HepG2 (cell line): ENCODE data around the gene ADAMTS2. TPM values are rescaled to one million over a fixed set of nuclear protein-coding genes. Genes with fewer than 3 reads are reported as not detected.
A peak's percentile ranks its signal among the peaks of the same experiment; 100 is the strongest.

ENCODE experiments used
- ARHGAP35 ChIP-seq: sonication (generic); formaldehyde crosslinking; IDR thresholded peaks from 2 replicates; pipeline ENCODE4 v1.9.0; 2022; ENCODE audit warnings: mild to moderate bottlenecking, inconsistent platforms, moderate library complexity, missing genetic modification reagents, borderline replicate concordance
- BORCS8-MEF2B ChIP-seq: sonication (generic); formaldehyde crosslinking; IDR thresholded peaks from 2 replicates; pipeline ENCODE4 v1.8.0; 2022; ENCODE audit warnings: mild to moderate bottlenecking, missing genetic modification reagents
- E2F5 ChIP-seq: sonication (generic); formaldehyde crosslinking; conservative IDR thresholded peaks from 2 replicates; pipeline ENCODE4 v1.4.0; 2020; ENCODE audit warnings: missing genetic modification reagents
- HES4 ChIP-seq: sonication (generic); formaldehyde crosslinking; IDR thresholded peaks from 2 replicates; pipeline ENCODE4 v1.9.0; 2021; ENCODE audit warnings: mild to moderate bottlenecking, missing genetic modification reagents, borderline replicate concordance
- IRF2 ChIP-seq: IDR thresholded peaks from 2 replicates; pipeline ENCODE4 v1.6.1; 2018; ENCODE audit warnings: missing genetic modification reagents, missing compliant biosample characterization
- PAX8 ChIP-seq: sonication (generic); formaldehyde crosslinking; IDR thresholded peaks from 2 replicates; pipeline ENCODE4 v1.8.0; 2022; ENCODE audit warnings: mild to moderate bottlenecking, missing genetic modification reagents, borderline replicate concordance
- PHF21A ChIP-seq: sonication (generic); formaldehyde crosslinking; IDR thresholded peaks from 2 replicates; pipeline ENCODE4 v1.5.0; 2020; ENCODE audit warnings: mild to moderate bottlenecking, missing genetic modification reagents
- USF2 ChIP-seq, 2 experiments: sonication (generic) in 1 of 2; formaldehyde crosslinking in 1 of 2; IDR thresholded peaks; 2 replicates each; pipeline versions ENCODE4 v1.5.1 to v1.6.1; 2011 to 2020; ENCODE audit warnings: borderline replicate concordance in 1 of 2, low read depth in 1 of 2, low read length in 1 of 2, mild to moderate bottlenecking in 1 of 2, missing genetic modification reagents in 1 of 2, moderate library complexity in 1 of 2
- ZNF350 ChIP-seq: sonication (generic); formaldehyde crosslinking; IDR thresholded peaks from 2 replicates; pipeline ENCODE4 v1.4.0; 2020; ENCODE audit warnings: mild to moderate bottlenecking, low read depth, missing genetic modification reagents, borderline replicate concordance
- ZNF605 ChIP-seq: sonication (generic); formaldehyde crosslinking; IDR thresholded peaks from 2 replicates; pipeline ENCODE4 v1.8.0; 2022; ENCODE audit warnings: mild to moderate bottlenecking, missing genetic modification reagents
- polyA plus RNA-seq, 8 experiments: library from polyadenylated mRNA; depleted of rRNA in 3 of 8; stranded (reverse) in 7 of 8; unstranded in 1 of 8; fragments of >200 nt; fragmentation: Illumina TruSeq in 4 of 8; extraction: Trizol in 4 of 8; gene quantifications; 2 replicates each; pipeline versions ENCODE4 v1.2.1 to v1.2.3, GENCODE V29; 2011 to 2016; ENCODE audit warnings: low read depth in 4 of 8, missing spikeins in 1 of 8, mixed read lengths in 1 of 8; ENCODE audit not compliant: insufficient read depth in 1 of 8
- total RNA-seq, 5 experiments: library from RNA; depleted of rRNA; stranded (reverse); fragments of >200 nt; fragmentation: Illumina TruSeq; extraction: Trizol; gene quantifications; 2 replicates each; pipeline ENCODE4 v1.2.3, GENCODE V29; 2016; ENCODE audit warnings: low read depth in 1 of 5

ADAMTS2 gene
- total and polyA plus RNA-seq, 2 of the 13 experiments (the other 11 are each of a cell fraction or from before 2014, with no cell fraction given), result 0.24 to 3.5 TPM

DNA sequence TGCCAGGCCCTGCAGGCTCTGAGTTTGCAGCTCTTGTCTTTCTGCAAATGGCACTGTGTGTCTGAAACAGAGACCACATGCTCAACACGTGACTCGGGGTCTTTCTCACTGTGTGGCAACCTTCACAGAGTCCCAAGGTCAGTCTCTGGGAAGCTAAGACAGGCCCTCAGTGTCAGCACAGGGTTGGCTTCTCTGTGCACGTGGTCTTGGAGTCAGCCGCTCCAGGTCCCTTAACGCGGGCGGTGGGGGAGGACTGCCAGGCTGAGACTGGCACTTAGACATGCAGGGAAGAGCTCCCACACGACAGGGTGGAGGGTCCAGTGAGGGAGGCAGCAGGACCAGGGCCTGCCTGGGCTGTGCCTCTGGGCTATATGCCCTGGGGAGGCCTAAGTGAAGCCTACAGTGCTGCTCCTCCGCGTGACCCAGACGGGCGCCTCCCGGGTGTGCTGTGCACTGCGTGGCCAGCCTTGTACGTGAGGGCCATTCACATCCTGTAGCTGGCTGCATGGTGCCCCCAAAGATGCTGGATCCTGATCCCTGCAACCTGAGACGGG lies 76.8 kb downstream of the ADAMTS2 start (continued):
- no peak for TF ChIP-seq E2F5 (CRISPR knock-in tag)
- peak; percentile 46; the same call in 1 of the 2 replicates for TF ChIP-seq BORCS8-MEF2B
- no peak for TF ChIP-seq PAX8
- TF ChIP-seq USF2 (IDR thresholded peaks at IDR 0.05; ENCODE audit: low read depth, low read length), result peak; percentile 59
- TF ChIP-seq USF2 (CRISPR knock-in tag; IDR thresholded peaks at IDR 0.05; ENCODE audit: borderline replicate concordance), result peak; percentile 76; the same call in 1 of the 2 replicates
- 0 out of 2 replicates have a peak, but pooled peaks have one; percentile 20 for TF ChIP-seq PHF21A (CRISPR knock-in tag)
- TF ChIP-seq HES4, result peak; percentile 42; the same call in 1 of the 2 replicates
- peak; percentile 28; the same call in 1 of the 2 replicates for TF ChIP-seq ZNF350 (CRISPR knock-in tag)
- TF ChIP-seq ARHGAP35 (CRISPR knock-in tag), result no peak
- TF ChIP-seq ZNF605, result peak; percentile 51; the same call in 1 of the 2 replicates
- TF ChIP-seq IRF2, result no peak
